Esophagus squamous epithelium (tissue), 5 donors: Measurements from ENCODE around the gene TP53AIP1. TPM values are rescaled to one million over a fixed set of nuclear protein-coding genes. Genes with fewer than 3 reads are reported as not detected.

Source experiments
- DNase-seq: peaks from one replicate; lab custom pipeline; 2025; lab: John Stamatoyannopoulos, UW
- H3K27ac ChIP-seq, 4 donors: fragments of 200-600 bp; sonication (generic); one replicate each; pipeline ENCODE4 v1.5.1; 2016 to 2019; ENCODE audit warnings: mild to moderate bottlenecking in 1 of 4
- H3K27me3 ChIP-seq, 4 donors: fragments of 200-600 bp; sonication (generic); 1 replicate in 3 of 4; 2 replicates in 1 of 4; pipeline versions ENCODE4 v1.5.1 to v1.6.0; 2017 to 2021; ENCODE audit warnings: antibody characterized with exemption in 1 of 4
- H3K36me3 ChIP-seq, 3 donors: fragments of 200-600 bp; sonication (generic); one replicate each; pipeline ENCODE4 v1.5.1; 2016 to 2019
- H3K4me1 ChIP-seq, 3 donors: fragments of 200-600 bp; sonication (generic); one replicate each; pipeline ENCODE4 v1.5.1; 2017 to 2019
- H3K4me3 ChIP-seq, 4 donors: fragments of 200-600 bp; sonication (generic); 1 replicate in 3 of 4; 2 replicates in 1 of 4; pipeline ENCODE4 v1.5.1; 2016 to 2019; ENCODE audit warnings: mild to moderate bottlenecking in 2 of 4, moderate library complexity in 1 of 4
- H3K9me3 ChIP-seq, 3 donors: fragments of 200-600 bp; sonication (generic); one replicate each; pipeline ENCODE4 v1.5.1; 2016 to 2019
- POLR2A ChIP-seq, 4 donors: fragments of 450-650 bp; IDR thresholded peaks; one replicate each; pipeline ENCODE4 v1.6.1; 2017; ENCODE audit warnings: antibody characterized with exemption in 4 of 4, mild to moderate bottlenecking in 4 of 4, moderate library complexity in 3 of 4
- WGBS, 2 donors: methylation state at CpG; one replicate each; pipeline ENCODE4 v1.1.5; 2018; 5-methylcytosine and 5-hydroxymethylcytosine counted together
- intact Hi-C: fragments of 100-400 bp; cut with DNase I; formaldehyde crosslinking; loops from one replicate; pipeline ENCODE4 v1.15.0; 2022
- total RNA-seq, 4 donors: library from RNA; depleted of rRNA; stranded (reverse); fragments of >200 nt; gene quantifications; one replicate each; pipeline ENCODE4 v1.1.0, GENCODE V29; 2016
- TF ChIP-seq, protein P1 (sequence below), 6 experiments: fragments of 450-650 bp in 4 of 6; fragments of 200-600 bp in 2 of 6; sonication (generic) in 2 of 6; IDR thresholded peaks; one replicate each; pipeline ENCODE4 v1.5.1; 2016 to 2019; ENCODE audit warnings: antibody characterized with exemption in 6 of 6, mild to moderate bottlenecking in 4 of 6, moderate library complexity in 4 of 6
- donor health status: DM: yes; HTN: yes; CAD: no.

The TP53AIP1 gene
- total RNA-seq, 4 donors from 2014 or later, result 11.0 to 16.7 (median 13.9) TPM

DNA sequence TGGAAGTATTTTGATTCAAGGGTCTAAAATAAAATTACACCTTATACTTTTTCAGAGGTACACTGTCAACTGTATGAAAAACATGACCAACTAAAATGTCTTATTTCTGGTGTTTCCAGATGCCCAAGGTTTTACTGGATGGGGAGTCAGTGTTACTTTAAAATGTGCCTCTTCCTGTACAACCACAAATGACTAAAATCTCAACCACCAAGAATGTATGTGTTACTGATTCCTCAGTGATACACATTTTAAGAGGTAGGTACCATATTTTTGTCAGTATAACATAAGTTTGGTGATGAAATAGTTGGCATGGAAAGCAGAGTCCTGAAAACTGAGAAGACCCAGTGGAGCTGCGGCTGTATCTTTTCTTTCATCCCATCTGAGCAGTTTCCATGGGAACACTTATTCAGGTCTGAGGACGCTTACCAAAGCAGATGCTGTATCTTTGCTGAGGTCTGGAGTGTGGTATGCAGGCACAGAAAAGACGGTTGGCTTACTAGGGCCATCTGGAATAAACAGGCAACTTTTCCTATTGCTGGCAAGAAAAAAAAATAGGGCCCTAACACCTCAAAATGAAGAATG, 21.2 kb upstream of the TP53AIP1 start:
- WGBS, 2 donors, result 83 to 84% methylated on average over 3 of the region's 3 CpGs
- H3K27ac ChIP-seq, result no peak overlapping the region
- no peak overlapping the region for H3K4me3 ChIP-seq
- peaks cover 0 to 58% (median 5%) of the 10 kb centered on the region in 3 donors for H3K36me3 ChIP-seq
- no peak for TF ChIP-seq POLR2A (IDR thresholded peaks at IDR 0.05)
- TF ChIP-seq, protein P1, sequence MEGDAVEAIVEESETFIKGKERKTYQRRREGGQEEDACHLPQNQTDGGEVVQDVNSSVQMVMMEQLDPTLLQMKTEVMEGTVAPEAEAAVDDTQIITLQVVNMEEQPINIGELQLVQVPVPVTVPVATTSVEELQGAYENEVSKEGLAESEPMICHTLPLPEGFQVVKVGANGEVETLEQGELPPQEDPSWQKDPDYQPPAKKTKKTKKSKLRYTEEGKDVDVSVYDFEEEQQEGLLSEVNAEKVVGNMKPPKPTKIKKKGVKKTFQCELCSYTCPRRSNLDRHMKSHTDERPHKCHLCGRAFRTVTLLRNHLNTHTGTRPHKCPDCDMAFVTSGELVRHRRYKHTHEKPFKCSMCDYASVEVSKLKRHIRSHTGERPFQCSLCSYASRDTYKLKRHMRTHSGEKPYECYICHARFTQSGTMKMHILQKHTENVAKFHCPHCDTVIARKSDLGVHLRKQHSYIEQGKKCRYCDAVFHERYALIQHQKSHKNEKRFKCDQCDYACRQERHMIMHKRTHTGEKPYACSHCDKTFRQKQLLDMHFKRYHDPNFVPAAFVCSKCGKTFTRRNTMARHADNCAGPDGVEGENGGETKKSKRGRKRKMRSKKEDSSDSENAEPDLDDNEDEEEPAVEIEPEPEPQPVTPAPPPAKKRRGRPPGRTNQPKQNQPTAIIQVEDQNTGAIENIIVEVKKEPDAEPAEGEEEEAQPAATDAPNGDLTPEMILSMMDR (IDR thresholded peaks at IDR 0.05), result no peak
- H3K27me3 ChIP-seq, result no peaks in the 10 kb centered on the region
- intact Hi-C loops, result no loop called here
- H3K9me3 ChIP-seq, result no peaks in the 10 kb centered on the region
- DNase-seq, result no peak
- H3K4me1 ChIP-seq, result no peaks in the 10 kb centered on the region

DNA sequence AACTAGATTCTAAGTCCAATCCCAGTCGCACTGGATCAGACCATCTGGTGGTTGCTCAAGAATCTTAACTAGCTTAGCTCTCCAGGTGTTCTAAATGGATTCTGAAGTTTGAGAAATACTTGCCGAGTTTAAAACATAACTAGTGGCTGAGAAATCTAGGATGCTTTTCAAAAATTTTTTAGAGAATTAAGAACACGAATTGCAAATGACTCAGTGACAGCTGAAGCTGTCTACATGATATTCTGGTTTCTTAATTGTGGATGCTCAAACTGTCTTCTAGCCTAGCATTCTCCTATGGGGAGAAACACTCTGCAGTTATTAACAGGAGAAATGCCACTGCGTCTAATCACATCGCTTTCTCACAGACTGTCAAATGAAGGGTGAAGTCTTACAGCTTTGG, 20.2 kb upstream of the TP53AIP1 start:
- H3K36me3 ChIP-seq, result peaks cover 0 to 48% (median 4%) of the 10 kb centered on the region in 3 donors
- intact Hi-C loops, result no loop called here
- DNase-seq, result no peak
- H3K9me3 ChIP-seq, result no peaks in the 10 kb centered on the region
- no peak overlapping the region for H3K4me3 ChIP-seq
- TF ChIP-seq, protein P1 (IDR thresholded peaks at IDR 0.05), result no peak
- TF ChIP-seq POLR2A (IDR thresholded peaks at IDR 0.05), result no peak
- H3K4me1 ChIP-seq, result no peaks in the 10 kb centered on the region
- WGBS, 2 donors, result 82 to 84% methylated on average over 5 of the region's 5 CpGs
- H3K27me3 ChIP-seq, result no peaks in the 10 kb centered on the region
- no peak overlapping the region for H3K27ac ChIP-seq

DNA sequence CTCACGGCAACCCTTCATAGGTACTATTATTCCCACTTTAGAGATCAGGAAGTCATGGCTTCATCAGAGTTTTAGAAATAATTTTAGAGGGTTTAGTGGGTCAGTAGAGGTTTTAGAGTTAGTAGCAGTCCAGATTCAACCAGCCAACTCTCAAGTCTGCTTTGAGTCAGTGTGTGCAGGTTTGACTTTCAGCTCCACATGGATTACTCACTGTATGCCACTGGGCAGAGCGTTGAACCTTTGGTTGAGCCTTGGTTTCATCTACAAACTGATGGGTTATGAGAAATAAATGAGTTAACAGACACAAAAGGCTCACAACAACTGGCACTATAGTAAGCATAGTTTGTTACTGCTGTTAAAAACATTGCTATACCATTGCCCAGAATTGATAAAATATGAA, 19.0 kb upstream of the TP53AIP1 start:
- no peak for DNase-seq
- TF ChIP-seq, protein P1 (IDR thresholded peaks at IDR 0.05), result no peak
- no peak for TF ChIP-seq POLR2A (IDR thresholded peaks at IDR 0.05)
- 64 to 83% methylated on average over 2 of the region's 2 CpGs for WGBS, 2 donors

DNA sequence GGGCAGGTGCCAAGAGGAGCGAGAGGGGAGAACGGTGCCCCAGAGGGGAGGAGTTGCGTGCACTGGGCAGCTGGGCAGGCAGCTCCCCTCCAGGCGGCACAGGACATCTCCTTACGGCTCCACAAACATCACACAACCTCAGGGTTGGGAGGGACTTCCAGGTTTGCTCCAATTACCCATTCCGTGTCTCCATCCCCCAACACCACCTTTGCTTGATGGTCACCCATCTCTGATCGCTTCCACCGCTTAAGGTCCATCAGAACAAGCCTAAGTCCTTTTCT, 14.5 kb upstream of the TP53AIP1 start:
- no peak for TF ChIP-seq POLR2A (IDR thresholded peaks at IDR 0.05)
- TF ChIP-seq, protein P1 (IDR thresholded peaks at IDR 0.05), result no peak
- H3K4me1 ChIP-seq, result peaks cover 0 to 9% (median 0%) of the 10 kb centered on the region in 3 donors
- H3K9me3 ChIP-seq, result no peaks in the 10 kb centered on the region
- 79 to 82% methylated on average over 8 of the region's 8 CpGs for WGBS, 2 donors
- H3K4me3 ChIP-seq, result no peak overlapping the region
- no peak overlapping the region for H3K27ac ChIP-seq
- intact Hi-C loops, result no loop called here
- peaks cover 0 to 15% (median 0%) of the 10 kb centered on the region in 3 donors for H3K36me3 ChIP-seq
- H3K27me3 ChIP-seq, result peaks cover 0 to 6% (median 0%) of the 10 kb centered on the region in 4 donors
- DNase-seq, result no peak

More for the DNA sequence above, 19.0 kb upstream of the TP53AIP1 start:
- Histone ChIP-seq H3K4me1 (no peaks in the 10 kb centered on the region), H3K27ac (no peak overlapping the region), H3K36me3 (peaks cover 0 to 36% (median 4%) of the 10 kb centered on the region in 3 donors), H3K9me3 (no peaks in the 10 kb centered on the region), H3K4me3 (no peak overlapping the region), H3K27me3 (peaks cover 0 to 6% (median 0%) of the 10 kb centered on the region in 4 donors)
- intact Hi-C loops, result no loop called here

DNA sequence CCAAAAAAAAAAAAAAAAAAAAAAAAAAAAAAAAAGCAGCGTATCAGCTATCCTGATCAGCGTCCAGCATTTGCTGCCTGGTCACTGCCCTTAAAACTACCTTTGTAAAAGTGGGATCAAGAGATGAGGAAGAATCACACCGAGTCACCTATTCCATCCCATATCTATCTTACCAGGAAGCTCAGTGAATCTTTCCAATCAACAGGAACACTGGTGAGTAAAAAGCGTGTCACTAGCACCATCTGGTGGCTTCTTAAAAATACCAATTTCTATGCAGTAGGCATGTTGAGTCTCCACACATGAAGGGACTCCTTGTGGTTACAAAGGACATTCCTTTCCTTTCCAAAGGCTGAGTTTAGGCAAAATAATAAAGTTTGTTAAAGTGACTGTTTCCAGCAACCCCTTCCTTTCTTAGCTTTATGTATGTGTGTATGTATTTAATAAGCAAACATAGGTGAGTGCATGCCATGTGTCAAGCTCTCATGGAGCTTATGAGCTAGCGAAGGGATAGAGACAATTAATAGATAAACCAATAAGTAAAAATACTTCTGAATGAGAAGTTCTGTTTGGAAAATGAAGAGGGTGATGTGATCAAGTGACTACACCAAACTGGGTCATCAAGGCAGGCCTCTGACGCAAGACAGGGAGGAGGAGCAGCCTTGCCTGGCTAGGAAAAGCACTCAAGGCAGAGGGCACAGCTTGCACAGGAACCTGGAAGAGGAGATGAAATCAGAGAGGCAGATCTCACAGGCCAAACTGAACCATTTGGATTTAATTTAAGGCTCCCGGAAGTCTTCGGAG, 13.9 kb upstream of the TP53AIP1 start:
- DNase-seq, result no peak

More for the DNA sequence above, 13.9 kb upstream of the TP53AIP1 start:
- WGBS, 2 donors, result 43 to 50% methylated on average over 8 of the region's 8 CpGs
- H3K27me3 ChIP-seq, result peaks cover 0 to 6% (median 0%) of the 10 kb centered on the region in 4 donors
- TF ChIP-seq, protein P1 (IDR thresholded peaks at IDR 0.05), result peak; percentile 51 to 83 (median 71)
- TF ChIP-seq POLR2A (IDR thresholded peaks at IDR 0.05), result no peak
- H3K36me3 ChIP-seq, result peaks cover 0 to 15% (median 0%) of the 10 kb centered on the region in 3 donors
- peaks cover 0 to 9% (median 0%) of the 10 kb centered on the region in 3 donors for H3K4me1 ChIP-seq
- no peak overlapping the region for H3K27ac ChIP-seq
- no peak overlapping the region for H3K4me3 ChIP-seq
- no peaks in the 10 kb centered on the region for H3K9me3 ChIP-seq
- intact Hi-C loops, result no loop called here
